Measurements from ENCODE around the gene HPX.
A peak's percentile ranks its signal among the peaks of the same experiment; 100 is the strongest.

- TF ChIP-seq, protein P1, sequence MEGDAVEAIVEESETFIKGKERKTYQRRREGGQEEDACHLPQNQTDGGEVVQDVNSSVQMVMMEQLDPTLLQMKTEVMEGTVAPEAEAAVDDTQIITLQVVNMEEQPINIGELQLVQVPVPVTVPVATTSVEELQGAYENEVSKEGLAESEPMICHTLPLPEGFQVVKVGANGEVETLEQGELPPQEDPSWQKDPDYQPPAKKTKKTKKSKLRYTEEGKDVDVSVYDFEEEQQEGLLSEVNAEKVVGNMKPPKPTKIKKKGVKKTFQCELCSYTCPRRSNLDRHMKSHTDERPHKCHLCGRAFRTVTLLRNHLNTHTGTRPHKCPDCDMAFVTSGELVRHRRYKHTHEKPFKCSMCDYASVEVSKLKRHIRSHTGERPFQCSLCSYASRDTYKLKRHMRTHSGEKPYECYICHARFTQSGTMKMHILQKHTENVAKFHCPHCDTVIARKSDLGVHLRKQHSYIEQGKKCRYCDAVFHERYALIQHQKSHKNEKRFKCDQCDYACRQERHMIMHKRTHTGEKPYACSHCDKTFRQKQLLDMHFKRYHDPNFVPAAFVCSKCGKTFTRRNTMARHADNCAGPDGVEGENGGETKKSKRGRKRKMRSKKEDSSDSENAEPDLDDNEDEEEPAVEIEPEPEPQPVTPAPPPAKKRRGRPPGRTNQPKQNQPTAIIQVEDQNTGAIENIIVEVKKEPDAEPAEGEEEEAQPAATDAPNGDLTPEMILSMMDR (IDR thresholded peaks at IDR 0.05) = peak in 5 of 7 experiments; percentile 44 to 84 (median 79)
- no peak for TF ChIP-seq POLR2AphosphoS5 (IDR thresholded peaks at IDR 0.05)
Observed at GRCh38 chr11:6443269-6444003, 2.6 kb upstream of the HPX start.

All from stomach (tissue), 4 donors.